SK-N-SH (cell line): ENCODE data around the gene PPARD. TPM values are rescaled to one million over a fixed set of nuclear protein-coding genes. Genes with fewer than 3 reads are reported as not detected.

Experiments used
- CTCF ChIA-PET: fragments of 300-600, 350-600 bp; formaldehyde crosslinking; extraction: SDS; loops from one replicate; lab custom pipeline; 2021; lab: Yijun Ruan, JAX
- POLR2A ChIA-PET: fragments of 350-600 bp; sonication (Branson Sonifier 250); formaldehyde crosslinking; extraction: SDS; loops from one replicate; lab custom pipeline; 2020; ENCODE audit warnings: antibody characterized with exemption, inconsistent platforms; lab: Yijun Ruan, JAX
- DNase-seq: peaks from one replicate; pipeline ENCODE4 v3.0.0; 2012
- H2AFZ ChIP-seq: fragments of 200-600 bp; sonication (generic); 2 replicates; pipeline ENCODE4 v1.8.1; 2016; ENCODE audit warnings: antibody characterized with exemption, mild to moderate bottlenecking, low read depth
- H3F3A ChIP-seq: fragments of 200-600 bp; sonication (generic); replicated peaks from 2 replicates; pipeline ENCODE3; 2016; ENCODE audit warnings: antibody characterized with exemption, mild to moderate bottlenecking; ENCODE audit not compliant: insufficient read depth
- H3K27ac ChIP-seq, 2 experiments: fragments of 200-500 bp in 1 of 2; fragments of 200-600 bp in 1 of 2; sonication (Bioruptor generic) in 1 of 2; sonication (generic), shearing (Covaris generic) in 1 of 2; 2 replicates each; pipeline versions ENCODE4 v1.5.1 to v1.6.1; 2014 to 2016; ENCODE audit warnings: low read depth in 2 of 2, inconsistent platforms in 1 of 2, low read length in 1 of 2, mild to moderate bottlenecking in 1 of 2, mixed read lengths in 1 of 2
- H3K27me3 ChIP-seq: fragments of 200-600 bp; sonication (generic), shearing (Covaris generic); 2 replicates; pipeline ENCODE4 v1.6.1; 2016; ENCODE audit warnings: mixed run types; ENCODE audit not compliant: insufficient read depth
- H3K36me3 ChIP-seq, 2 experiments: fragments of 200-500 bp in 1 of 2; fragments of 200-600 bp in 1 of 2; sonication (Bioruptor generic) in 1 of 2; sonication (generic) in 1 of 2; replicated peaks in 1 of 2; 2 replicates each; pipeline versions ENCODE3 to v1.5.1; 2014 to 2016; ENCODE audit warnings: low read length in 1 of 2, mild to moderate bottlenecking in 1 of 2; ENCODE audit not compliant: insufficient read depth in 2 of 2, control insufficient read depth in 1 of 2
- H3K4me1 ChIP-seq, 2 experiments: fragments of 200-500 bp in 1 of 2; fragments of 200-600 bp in 1 of 2; sonication (Bioruptor generic) in 1 of 2; sonication (generic), shearing (Covaris generic) in 1 of 2; 2 replicates each; pipeline versions ENCODE4 v1.5.1 to v1.6.1; 2014 to 2016; ENCODE audit warnings: low read depth in 1 of 2, low read length in 1 of 2, mixed run types in 1 of 2; ENCODE audit not compliant: insufficient read depth in 2 of 2, control insufficient read depth in 1 of 2
- H3K4me2 ChIP-seq: fragments of 200-600 bp; sonication (generic), shearing (Covaris generic); 2 replicates; pipeline ENCODE4 v1.6.1; 2017; ENCODE audit warnings: mixed run types
- H3K4me3 ChIP-seq, 2 experiments: fragments of 200-500 bp in 1 of 2; fragments of 200-600 bp in 1 of 2; sonication (Bioruptor generic) in 1 of 2; sonication (generic), shearing (Covaris generic) in 1 of 2; 2 replicates each; pipeline versions ENCODE4 v1.5.1 to v1.8.1; 2014 to 2016; ENCODE audit warnings: low read depth in 2 of 2, inconsistent platforms in 1 of 2, low read length in 1 of 2, mild to moderate bottlenecking in 1 of 2, mixed read lengths in 1 of 2, moderate library complexity in 1 of 2
- H3K79me2 ChIP-seq: fragments of 200-600 bp; sonication (generic); 2 replicates; pipeline ENCODE4 v1.8.1; 2017; ENCODE audit warnings: mild to moderate bottlenecking; ENCODE audit not compliant: insufficient read depth
- H3K9ac ChIP-seq: fragments of 200-600 bp; sonication (generic); 2 replicates; pipeline ENCODE4 v1.6.1; 2017; ENCODE audit warnings: mixed run types
- H3K9me2 ChIP-seq: fragments of 200-600 bp; sonication (generic); 2 replicates; pipeline ENCODE4 v1.6.1; 2017; ENCODE audit warnings: mixed run types
- H3K9me3 ChIP-seq: fragments of 200-600 bp; sonication (generic); 2 replicates; pipeline ENCODE4 v1.6.1; 2017; ENCODE audit warnings: mixed run types, mild to moderate bottlenecking, moderate library complexity
- H4K20me1 ChIP-seq: fragments of 200-600 bp; sonication (generic); 2 replicates; pipeline ENCODE4 v1.6.1; 2017; ENCODE audit warnings: mild to moderate bottlenecking, mixed run types; ENCODE audit not compliant: insufficient read depth
- CHD2 ChIP-seq: fragments of 150-350 bp; IDR thresholded peaks from 2 replicates; pipeline ENCODE4 v1.6.1; 2018; ENCODE audit warnings: low read length; ENCODE audit not compliant: partially characterized antibody
- EP300 ChIP-seq, 2 experiments: IDR thresholded peaks; 2 replicates each; pipeline versions ENCODE4 v1.4.0 to v1.6.1; 2012; ENCODE audit warnings: borderline replicate concordance in 1 of 2, low read depth in 1 of 2, low read length in 1 of 2
- EZH2phosphoT487 ChIP-seq: fragments of 200-600 bp; sonication (generic); IDR thresholded peaks from 2 replicates; pipeline ENCODE4 v1.6.1; 2017; ENCODE audit warnings: low read depth, mixed run types, mild to moderate bottlenecking, antibody characterized with exemption, moderate library complexity, borderline replicate concordance
- JUND ChIP-seq: IDR thresholded peaks from 2 replicates; pipeline ENCODE4 v1.4.0; 2012
- MXI1 ChIP-seq: IDR thresholded peaks from 2 replicates; pipeline ENCODE4 v1.6.1; 2012; ENCODE audit warnings: mild to moderate bottlenecking, low read depth, low read length, improper control_type of control experiment
- POLR2AphosphoS5 ChIP-seq: IDR thresholded peaks from 2 replicates; pipeline ENCODE4 v1.6.1; 2012; ENCODE audit warnings: low read depth, low read length
- WGBS: methylation state at CpG from one replicate; pipeline ENCODE4 v1.1.6; 2017; ENCODE audit warnings: low lambda C conversion rate; 5-methylcytosine and 5-hydroxymethylcytosine counted together
- polyA plus RNA-seq, 3 experiments: library from polyadenylated mRNA; depleted of rRNA; stranded (reverse); fragments of >200 nt; gene quantifications; 2 replicates each; pipeline ENCODE4 v1.2.3, GENCODE V29; 2012
- TF ChIP-seq, protein P1 (sequence below): IDR thresholded peaks from 2 replicates; pipeline ENCODE4 v1.4.0; 2012; ENCODE audit warnings: low read depth
- TF ChIP-seq, protein P2 (sequence below): fragments of 150-350 bp; IDR thresholded peaks from 2 replicates; pipeline ENCODE4 v1.6.1; 2016; ENCODE audit warnings: mild to moderate bottlenecking, low read depth, low read length
- TF ChIP-seq, protein P3 (sequence below): IDR thresholded peaks from 2 replicates; pipeline ENCODE4 v1.4.0; 2012; ENCODE audit warnings: low read depth, borderline replicate concordance

The PPARD gene
- polyA plus RNA-seq, 1 of the 3 experiments (the other 2 are of a cell fraction): 13.3 TPM

DNA sequence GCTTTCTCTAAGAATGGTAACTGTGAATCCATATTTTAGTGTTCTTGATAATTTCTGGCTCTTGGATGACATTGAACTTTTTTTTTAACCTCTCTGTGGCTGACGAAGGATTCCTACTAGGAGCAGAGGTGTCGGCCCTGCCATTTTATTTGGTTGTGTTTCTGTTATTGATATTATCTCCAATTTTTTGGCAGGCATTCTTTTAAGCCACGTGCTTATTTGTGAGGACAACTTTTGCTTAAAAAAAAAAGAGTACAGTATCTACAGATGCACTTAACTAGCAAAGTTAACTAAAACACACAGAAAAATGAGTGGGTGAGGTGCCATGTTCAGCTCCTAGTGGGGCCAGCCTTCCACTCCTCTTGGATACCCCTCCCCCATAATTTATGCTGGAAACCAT is 110.9 kb downstream of the PPARD start:
- H2AFZ ChIP-seq: peak overlapping the region; percentile 61; the same call in 1 of the 2 replicates
- H3K4me2 ChIP-seq: peak overlapping the region; percentile 90
- 29% methylated on average over 3 of the region's 3 CpGs for WGBS
- H3K36me3 ChIP-seq: peaks cover 0 to 4% of the 10 kb centered on the region in 2 experiments
- ChIA-PET POLR2A (no interaction called here), CTCF (interaction anchor here (0.7 to 9.0 kb wide), 6 partner anchors 14 to 159 kb away, joined by 3 to 186 read pairs (median 4); partner anchors contain the start of genes PPARD and RPL10A)
- H3K4me3 ChIP-seq: peak overlapping the region; percentile 64 to 70
- peaks cover 0 to 17% of the 10 kb centered on the region in 2 experiments; a peak in 2 of 4 replicates for H3K4me1 ChIP-seq
- no peaks in the 10 kb centered on the region for H3K9me2 ChIP-seq
- H3K9me3 ChIP-seq: no peaks in the 10 kb centered on the region
- H3K9ac ChIP-seq: peak overlapping the region; percentile 63; the same call in 1 of the 2 replicates
- H3K79me2 ChIP-seq: peaks cover 4% of the 10 kb centered on the region; the same call in 1 of the 2 replicates
- no peak for TF ChIP-seq POLR2AphosphoS5
- TF ChIP-seq, protein P1, sequence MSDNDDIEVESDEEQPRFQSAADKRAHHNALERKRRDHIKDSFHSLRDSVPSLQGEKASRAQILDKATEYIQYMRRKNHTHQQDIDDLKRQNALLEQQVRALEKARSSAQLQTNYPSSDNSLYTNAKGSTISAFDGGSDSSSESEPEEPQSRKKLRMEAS: 0 out of 2 replicates have a peak, but pooled peaks have one; percentile 17
- no peak for TF ChIP-seq JUND
- no peak for TF ChIP-seq CHD2
- TF ChIP-seq MXI1: peak; percentile 33; the same call in 1 of the 2 replicates
- TF ChIP-seq, protein P2, sequence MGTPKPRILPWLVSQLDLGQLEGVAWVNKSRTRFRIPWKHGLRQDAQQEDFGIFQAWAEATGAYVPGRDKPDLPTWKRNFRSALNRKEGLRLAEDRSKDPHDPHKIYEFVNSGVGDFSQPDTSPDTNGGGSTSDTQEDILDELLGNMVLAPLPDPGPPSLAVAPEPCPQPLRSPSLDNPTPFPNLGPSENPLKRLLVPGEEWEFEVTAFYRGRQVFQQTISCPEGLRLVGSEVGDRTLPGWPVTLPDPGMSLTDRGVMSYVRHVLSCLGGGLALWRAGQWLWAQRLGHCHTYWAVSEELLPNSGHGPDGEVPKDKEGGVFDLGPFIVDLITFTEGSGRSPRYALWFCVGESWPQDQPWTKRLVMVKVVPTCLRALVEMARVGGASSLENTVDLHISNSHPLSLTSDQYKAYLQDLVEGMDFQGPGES: no peak
- H3K27me3 ChIP-seq: no peaks in the 10 kb centered on the region
- no peaks in the 10 kb centered on the region for H4K20me1 ChIP-seq
- H3F3A ChIP-seq: no peaks in the 10 kb centered on the region
- no peak for DNase-seq
- no peak overlapping the region; a peak in 1 of 4 replicates for H3K27ac ChIP-seq

DNA sequence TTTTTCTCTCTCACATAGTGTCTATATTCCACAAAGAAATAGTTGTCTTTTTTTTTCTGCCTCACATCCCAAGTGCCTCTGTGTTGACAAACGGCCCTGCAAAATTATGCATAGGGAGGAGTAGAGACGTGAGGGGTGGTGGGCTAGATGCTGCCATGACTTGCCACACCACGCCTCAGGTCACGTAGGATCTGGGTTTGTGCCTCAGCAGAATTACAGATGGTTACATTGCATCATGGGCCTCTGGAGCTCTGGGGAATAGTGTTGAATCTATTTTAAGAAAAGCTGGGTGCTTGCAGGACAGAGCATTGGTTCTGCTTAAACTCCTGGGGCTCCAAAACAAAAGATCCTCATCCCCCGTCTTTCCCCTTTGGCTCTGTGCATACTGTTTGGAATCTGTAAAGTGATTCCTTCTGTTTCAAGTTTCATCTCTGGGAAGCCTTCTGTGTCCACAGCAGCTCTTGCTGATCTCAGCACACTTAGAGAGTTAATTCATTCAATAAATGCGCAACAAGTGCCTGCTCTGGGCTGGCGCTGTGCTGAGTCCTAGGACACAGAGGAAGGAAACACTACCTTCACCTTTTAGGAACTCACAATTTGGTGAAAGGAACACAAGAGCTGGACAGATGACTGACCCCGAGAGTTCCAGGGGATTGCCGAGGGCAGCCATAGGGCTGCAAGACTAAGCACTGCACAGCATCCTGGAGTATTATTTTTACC is 112.2 kb downstream of the PPARD start:
- TF ChIP-seq POLR2AphosphoS5 (no peak), EP300 (IDR thresholded peaks at IDR 0.05; ENCODE audit: borderline replicate concordance in 1 of 2, low read depth in 1 of 2, low read length in 1 of 2) (no peak), EZH2phosphoT487 (no peak)
- TF ChIP-seq, protein P3, sequence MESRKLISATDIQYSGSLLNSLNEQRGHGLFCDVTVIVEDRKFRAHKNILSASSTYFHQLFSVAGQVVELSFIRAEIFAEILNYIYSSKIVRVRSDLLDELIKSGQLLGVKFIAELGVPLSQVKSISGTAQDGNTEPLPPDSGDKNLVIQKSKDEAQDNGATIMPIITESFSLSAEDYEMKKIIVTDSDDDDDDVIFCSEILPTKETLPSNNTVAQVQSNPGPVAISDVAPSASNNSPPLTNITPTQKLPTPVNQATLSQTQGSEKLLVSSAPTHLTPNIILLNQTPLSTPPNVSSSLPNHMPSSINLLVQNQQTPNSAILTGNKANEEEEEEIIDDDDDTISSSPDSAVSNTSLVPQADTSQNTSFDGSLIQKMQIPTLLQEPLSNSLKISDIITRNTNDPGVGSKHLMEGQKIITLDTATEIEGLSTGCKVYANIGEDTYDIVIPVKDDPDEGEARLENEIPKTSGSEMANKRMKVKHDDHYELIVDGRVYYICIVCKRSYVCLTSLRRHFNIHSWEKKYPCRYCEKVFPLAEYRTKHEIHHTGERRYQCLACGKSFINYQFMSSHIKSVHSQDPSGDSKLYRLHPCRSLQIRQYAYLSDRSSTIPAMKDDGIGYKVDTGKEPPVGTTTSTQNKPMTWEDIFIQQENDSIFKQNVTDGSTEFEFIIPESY: no peak
- Histone ChIP-seq H3K9ac (no peak overlapping the region), H3K9me2 (no peaks in the 10 kb centered on the region), H3F3A (no peaks in the 10 kb centered on the region), H3K36me3 (peaks cover 0 to 7% of the 10 kb centered on the region in 2 experiments), H4K20me1 (no peaks in the 10 kb centered on the region), H2AFZ (no peak overlapping the region), H3K4me3 (no peak overlapping the region), H3K4me2 (no peak overlapping the region), H3K4me1 (peaks cover 0 to 17% of the 10 kb centered on the region in 2 experiments; a peak in 2 of 4 replicates), H3K9me3 (no peaks in the 10 kb centered on the region), H3K27me3 (no peaks in the 10 kb centered on the region), H3K79me2 (peaks cover 4% of the 10 kb centered on the region; the same call in 1 of the 2 replicates), H3K27ac (no peak overlapping the region)
- 93% methylated on average over 9 of the region's 9 CpGs for WGBS
- ChIA-PET CTCF (interaction anchor here (1.3 to 9.0 kb wide), 4 partner anchors 12 to 282 kb away, joined by 4 to 102 read pairs (median 8); partner anchors contain the start of genes ARMC12, DEF6, PPARD and RPL10A), POLR2A (no interaction called here)
- no peak for DNase-seq
